Measurements from ENCODE around the gene PHF11.

The PHF11 gene

DNA sequence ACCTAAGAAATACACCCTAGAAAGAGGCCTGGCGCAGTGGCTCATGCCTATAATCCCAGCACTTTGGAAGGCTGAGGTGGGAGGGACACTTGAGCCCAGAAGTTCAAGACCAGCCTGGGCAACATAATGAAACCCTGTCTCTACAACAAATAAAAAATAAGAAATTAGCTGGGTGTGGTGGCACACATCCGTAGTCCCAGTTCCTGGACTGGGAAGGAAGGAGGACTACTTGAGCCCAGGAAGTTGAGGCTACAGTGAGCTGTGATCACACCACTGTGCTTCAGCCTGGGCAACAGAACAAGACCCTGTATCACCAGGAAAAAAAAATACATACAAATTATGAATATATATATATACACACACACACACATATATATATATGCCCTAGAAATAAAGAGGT, 42.7 kb downstream of the PHF11 start:
- TF ChIP-seq, protein P1, sequence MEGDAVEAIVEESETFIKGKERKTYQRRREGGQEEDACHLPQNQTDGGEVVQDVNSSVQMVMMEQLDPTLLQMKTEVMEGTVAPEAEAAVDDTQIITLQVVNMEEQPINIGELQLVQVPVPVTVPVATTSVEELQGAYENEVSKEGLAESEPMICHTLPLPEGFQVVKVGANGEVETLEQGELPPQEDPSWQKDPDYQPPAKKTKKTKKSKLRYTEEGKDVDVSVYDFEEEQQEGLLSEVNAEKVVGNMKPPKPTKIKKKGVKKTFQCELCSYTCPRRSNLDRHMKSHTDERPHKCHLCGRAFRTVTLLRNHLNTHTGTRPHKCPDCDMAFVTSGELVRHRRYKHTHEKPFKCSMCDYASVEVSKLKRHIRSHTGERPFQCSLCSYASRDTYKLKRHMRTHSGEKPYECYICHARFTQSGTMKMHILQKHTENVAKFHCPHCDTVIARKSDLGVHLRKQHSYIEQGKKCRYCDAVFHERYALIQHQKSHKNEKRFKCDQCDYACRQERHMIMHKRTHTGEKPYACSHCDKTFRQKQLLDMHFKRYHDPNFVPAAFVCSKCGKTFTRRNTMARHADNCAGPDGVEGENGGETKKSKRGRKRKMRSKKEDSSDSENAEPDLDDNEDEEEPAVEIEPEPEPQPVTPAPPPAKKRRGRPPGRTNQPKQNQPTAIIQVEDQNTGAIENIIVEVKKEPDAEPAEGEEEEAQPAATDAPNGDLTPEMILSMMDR (IDR thresholded peaks at IDR 0.05; ENCODE audit: extremely low read depth, insufficient read depth, missing control alignments): no peak
- in situ Hi-C loops (cut with MboI; ENCODE audit: low pct_unique_long_range_greater_than_20kb, low sequenced_read_pairs, unreplicated experiment): no loop called here
- no peak for DNase-seq (ENCODE audit: low spot score)

DNA sequence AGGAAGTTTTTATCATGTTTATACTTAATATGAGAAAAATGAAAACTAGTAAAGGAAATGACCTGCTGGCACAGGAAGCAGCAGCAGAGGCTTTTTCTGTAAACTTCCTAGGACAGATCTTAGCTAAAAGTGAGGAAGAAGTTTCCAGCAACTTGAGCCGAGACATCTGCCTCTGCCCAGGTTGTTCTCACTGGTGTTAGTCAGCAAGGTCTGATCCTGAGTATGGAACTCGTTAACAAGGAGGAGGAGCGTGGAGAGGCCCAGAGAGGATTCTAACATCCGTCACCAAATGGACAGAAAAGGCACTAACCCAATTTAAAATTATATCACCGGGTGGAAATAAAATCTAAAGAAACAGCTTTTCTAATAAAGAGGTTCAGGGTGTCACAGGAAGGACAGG, 43.6 kb downstream of the PHF11 start:
- in situ Hi-C loops (cut with MboI; ENCODE audit: low pct_unique_long_range_greater_than_20kb, low sequenced_read_pairs, unreplicated experiment): no loop called here
- TF ChIP-seq, protein P1 (IDR thresholded peaks at IDR 0.05; ENCODE audit: extremely low read depth, insufficient read depth, missing control alignments): no peak
- no peak for DNase-seq (ENCODE audit: low spot score)

DNA sequence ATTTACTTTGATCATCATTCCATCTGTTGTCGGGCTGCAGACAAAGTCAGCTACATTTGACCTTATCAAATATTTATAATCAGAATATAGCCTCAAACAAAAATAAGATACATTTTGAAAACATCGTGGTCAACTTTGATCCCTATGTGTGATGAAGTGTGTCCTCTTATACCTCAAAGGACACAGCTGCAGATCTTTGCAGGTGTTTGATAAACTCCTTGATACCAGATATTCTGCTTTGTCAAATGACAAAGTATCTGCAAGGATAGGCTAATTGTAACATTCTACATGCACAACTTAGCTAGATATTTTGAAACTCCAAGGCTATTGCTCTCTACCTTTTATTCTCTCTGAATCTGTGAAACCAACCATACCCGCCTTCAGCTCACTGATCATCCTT, 44.0 kb downstream of the PHF11 start:
- TF ChIP-seq, protein P1 (IDR thresholded peaks at IDR 0.05; ENCODE audit: extremely low read depth, insufficient read depth, missing control alignments): no peak
- in situ Hi-C loops (cut with MboI; ENCODE audit: low pct_unique_long_range_greater_than_20kb, low sequenced_read_pairs, unreplicated experiment): no loop called here
- no peak for DNase-seq (ENCODE audit: low spot score)

DNA sequence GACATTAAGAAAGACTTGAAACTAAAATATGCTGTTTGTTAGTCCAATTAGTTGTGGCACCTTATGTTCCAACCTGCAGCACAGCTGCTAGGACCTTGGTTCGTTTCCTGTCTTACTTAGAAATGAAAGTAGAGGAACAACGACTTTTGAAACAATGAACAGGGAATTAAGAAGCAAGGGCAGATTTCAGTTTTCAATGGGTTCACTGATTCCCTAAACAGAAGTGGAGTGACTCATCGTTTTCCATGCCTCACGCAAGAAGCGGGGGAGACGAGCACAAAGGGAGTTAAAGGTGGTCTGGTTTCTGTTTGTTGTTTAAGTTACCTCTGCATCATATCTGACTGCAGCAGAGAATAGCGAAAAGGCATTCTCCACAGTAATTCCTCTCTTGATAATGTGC, 44.8 kb downstream of the PHF11 start:
- in situ Hi-C loops (cut with MboI; ENCODE audit: low pct_unique_long_range_greater_than_20kb, low sequenced_read_pairs, unreplicated experiment): no loop called here
- DNase-seq (ENCODE audit: low spot score): no peak
- TF ChIP-seq, protein P1 (IDR thresholded peaks at IDR 0.05; ENCODE audit: extremely low read depth, insufficient read depth, missing control alignments): no peak

DNA sequence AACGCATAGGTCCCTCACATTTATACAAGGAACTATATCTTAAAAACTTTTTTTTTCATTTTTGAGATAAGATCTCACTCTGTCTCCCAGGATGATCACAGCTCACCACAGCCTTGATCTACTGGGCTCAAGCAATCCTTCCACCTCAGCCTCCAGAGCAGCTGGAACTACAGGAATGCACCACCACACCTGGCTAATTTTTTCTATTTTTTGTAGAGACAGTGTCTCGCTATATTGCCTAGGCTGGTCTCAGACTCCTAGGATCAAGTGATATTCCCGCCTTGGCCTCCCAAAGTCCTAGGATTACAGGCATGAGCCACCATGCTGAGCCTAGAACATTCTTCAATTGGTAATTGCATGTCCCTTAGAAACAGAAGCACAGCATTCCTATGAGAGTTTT, 47.9 kb downstream of the PHF11 start:
- TF ChIP-seq, protein P1 (IDR thresholded peaks at IDR 0.05; ENCODE audit: extremely low read depth, insufficient read depth, missing control alignments): no peak
- DNase-seq (ENCODE audit: low spot score): no peak
- in situ Hi-C loops (cut with MboI; ENCODE audit: low pct_unique_long_range_greater_than_20kb, low sequenced_read_pairs, unreplicated experiment): no loop called here

DNA sequence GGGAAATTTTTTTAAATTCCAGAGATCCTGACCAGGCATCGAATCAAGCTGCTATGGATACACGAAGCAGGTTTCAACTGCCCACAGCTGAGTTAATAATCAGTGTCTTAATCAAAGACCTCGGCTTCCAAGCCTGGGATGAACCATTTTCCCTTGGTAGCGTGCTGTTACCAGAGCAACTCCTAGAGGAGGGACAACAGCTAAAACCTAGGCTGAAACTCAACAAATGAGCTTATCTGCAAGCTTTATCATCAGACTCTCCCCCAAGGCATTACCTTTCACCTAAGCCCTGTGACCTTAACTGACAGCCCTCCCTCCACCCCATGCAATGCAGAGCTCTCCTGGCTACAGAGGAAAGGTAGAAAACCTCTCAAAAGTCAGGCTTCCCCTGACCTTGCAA, 49.9 kb downstream of the PHF11 start:
- in situ Hi-C loops (cut with MboI; ENCODE audit: low pct_unique_long_range_greater_than_20kb, low sequenced_read_pairs, unreplicated experiment): no loop called here
- DNase-seq (ENCODE audit: low spot score): no peak
- TF ChIP-seq, protein P1 (IDR thresholded peaks at IDR 0.05; ENCODE audit: extremely low read depth, insufficient read depth, missing control alignments): no peak

DNA sequence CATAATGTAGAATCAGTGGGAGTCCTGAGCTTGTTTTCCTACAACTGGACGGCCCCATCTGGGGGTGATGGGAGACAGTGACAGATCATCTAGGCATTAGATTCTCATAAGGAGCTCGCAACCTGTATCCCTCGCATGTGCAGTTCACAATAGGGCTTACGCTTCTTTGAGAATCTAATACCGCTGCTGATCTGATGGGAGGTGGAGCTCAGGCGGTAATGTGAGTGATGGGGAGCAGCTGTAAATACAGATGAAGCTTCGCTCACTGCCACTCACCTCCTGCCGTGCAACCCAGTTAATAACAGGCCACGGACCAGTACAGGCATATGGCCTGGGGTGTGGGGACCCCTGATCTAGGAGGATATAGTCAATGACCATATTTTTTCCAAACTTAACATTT, 50.8 kb downstream of the PHF11 start:
- no peak for DNase-seq (ENCODE audit: low spot score)
- TF ChIP-seq, protein P1 (IDR thresholded peaks at IDR 0.05; ENCODE audit: extremely low read depth, insufficient read depth, missing control alignments): no peak
- in situ Hi-C loops (cut with MboI; ENCODE audit: low pct_unique_long_range_greater_than_20kb, low sequenced_read_pairs, unreplicated experiment): no loop called here

All from GM13977 (cell line).